DOHH2 (cell line): Measurements from ENCODE around the gene PDE1C.

Source experiments
- CTCF ChIP-seq: fragments of 200-600 bp; sonication (generic); IDR thresholded peaks from one replicate; pipeline ENCODE4 v1.5.1; 2014; ENCODE audit warnings: antibody characterized with exemption, mild to moderate bottlenecking, low read depth, low read length; ENCODE audit not compliant: poor library complexity, severe bottlenecking
- EZH2phosphoT487 ChIP-seq: fragments of 200-600 bp; sonication (generic); IDR thresholded peaks from 2 replicates; pipeline ENCODE4 v1.6.1; 2017; ENCODE audit warnings: borderline replicate concordance, mild to moderate bottlenecking, antibody characterized with exemption, low read length, moderate library complexity, mixed read lengths

GRCh38 chr7:31767686-31768358 lies 302.4 kb downstream of the PDE1C start:
- TF ChIP-seq CTCF: no peak
- no peak for TF ChIP-seq EZH2phosphoT487
